ENCODE results near the gene BBX.

GRCh38 chr3:107662586-107662985 lies 139.8 kb downstream of the BBX start:
- no peak for TF ChIP-seq CTCF (conservative IDR thresholded peaks at IDR 0.05; ENCODE audit: low read depth, low read length)
- TF ChIP-seq EZH2 (IDR thresholded peaks at IDR 0.05; ENCODE audit: low read length, unreplicated experiment), result no peak
